ENCODE measurements around the gene DGKQ.

The DGKQ gene

DNA sequence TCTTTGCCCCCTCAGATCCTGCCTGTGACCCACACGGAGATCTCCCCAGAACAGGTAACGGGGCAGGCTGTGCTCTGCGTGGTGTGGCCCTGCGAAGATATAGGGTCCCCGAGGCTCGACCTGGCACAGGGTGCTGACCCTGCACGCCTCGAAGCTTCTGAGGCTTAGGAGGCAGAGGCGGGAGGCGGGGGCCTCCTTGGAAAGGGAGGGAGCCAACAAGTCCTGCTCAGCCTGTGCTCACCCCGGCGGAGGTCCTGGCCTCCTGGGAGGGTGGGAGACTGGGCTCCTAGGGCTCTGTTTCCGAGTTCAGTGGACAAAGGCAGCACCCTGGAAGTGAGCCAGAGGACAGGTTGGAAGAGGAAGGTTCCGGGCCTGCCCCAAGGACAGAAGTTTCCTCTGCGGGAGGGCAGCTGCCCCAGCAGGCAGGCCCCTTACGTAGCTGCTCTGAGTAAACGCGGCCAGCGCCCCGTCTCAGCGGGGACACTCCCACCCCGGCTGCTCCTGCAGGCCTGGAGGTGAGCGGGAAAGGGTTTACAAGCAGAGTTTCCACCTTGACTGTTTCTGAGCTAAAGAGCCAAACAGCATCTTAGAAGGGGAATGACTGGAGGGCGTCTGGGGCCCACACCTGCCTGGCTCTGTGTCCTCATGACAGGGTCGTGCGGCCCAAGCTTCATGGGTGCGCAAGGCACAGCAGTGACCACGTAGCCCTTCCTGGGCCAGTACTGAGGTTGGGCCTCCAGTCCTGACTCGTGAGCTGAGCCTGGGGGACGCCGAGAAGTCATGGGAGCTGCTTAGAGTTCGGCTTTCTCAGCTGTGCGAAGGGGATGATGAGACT, 25.1 kb downstream of the DGKQ start:
- no peak overlapping the region for H2BK5ac ChIP-seq (ENCODE audit: low read depth, low read length, poor library complexity)
- no peak overlapping the region for H3K4me3 ChIP-seq (ENCODE audit: low read depth, low read length)
- WGBS (ENCODE audit: extremely low coverage, insufficient coverage, insufficient read length), result no CpG with 5 or more reads among the region's 33 CpGs
- no peak overlapping the region for H3K9ac ChIP-seq (ENCODE audit: low read length)
- no peak overlapping the region for H3K18ac ChIP-seq (ENCODE audit: low read length)
- no peak overlapping the region for H3K27ac ChIP-seq (ENCODE audit: low read depth, low read length)
- peaks cover 2% of the 10 kb centered on the region for H3K27me3 ChIP-seq (ENCODE audit: insufficient read depth, low read length)
- peaks cover 3 to 9% of the 10 kb centered on the region in 2 experiments for H3K4me1 ChIP-seq (ENCODE audit: control insufficient read depth in 1 of 2, insufficient read depth in 2 of 2, low read length in 2 of 2)
- no peak for DNase-seq
- no peak overlapping the region for H3K23ac ChIP-seq (ENCODE audit: low read length)
- no peak overlapping the region for H4K91ac ChIP-seq (ENCODE audit: low read depth, low read length)
- H3K14ac ChIP-seq (ENCODE audit: low read length), result no peak overlapping the region
- no peaks in the 10 kb centered on the region for H3K79me1 ChIP-seq (ENCODE audit: low read length)
- H3K36me3 ChIP-seq (ENCODE audit: control insufficient read depth in 1 of 2, insufficient read depth in 2 of 2, low read length in 2 of 2), result peaks cover 0 to 1% of the 10 kb centered on the region in 2 experiments
- no peaks in the 10 kb centered on the region for H3K9me3 ChIP-seq (ENCODE audit: insufficient read depth, low read depth, low read length)
- no peak overlapping the region for H2AK5ac ChIP-seq (ENCODE audit: low read length)
- H4K12ac ChIP-seq (ENCODE audit: low read depth, low read length), result peak overlapping the region; percentile 16
- H4K8ac ChIP-seq (ENCODE audit: low read depth, low read length), result no peak overlapping the region
- no peaks in the 10 kb centered on the region for H3K79me2 ChIP-seq (ENCODE audit: control insufficient read depth, insufficient read depth, low read length, poor library complexity)
- H2BK120ac ChIP-seq (ENCODE audit: insufficient read depth, low read length, poor library complexity), result no peak overlapping the region
- no peak overlapping the region for H2BK12ac ChIP-seq (ENCODE audit: low read length)
- H2AFZ ChIP-seq (ENCODE audit: insufficient read depth, low read length, poor library complexity), result no peak overlapping the region
- H3K4ac ChIP-seq (ENCODE audit: low read depth, low read length), result no peak overlapping the region
- no peak overlapping the region for H3K4me2 ChIP-seq (ENCODE audit: low read length)

DNA sequence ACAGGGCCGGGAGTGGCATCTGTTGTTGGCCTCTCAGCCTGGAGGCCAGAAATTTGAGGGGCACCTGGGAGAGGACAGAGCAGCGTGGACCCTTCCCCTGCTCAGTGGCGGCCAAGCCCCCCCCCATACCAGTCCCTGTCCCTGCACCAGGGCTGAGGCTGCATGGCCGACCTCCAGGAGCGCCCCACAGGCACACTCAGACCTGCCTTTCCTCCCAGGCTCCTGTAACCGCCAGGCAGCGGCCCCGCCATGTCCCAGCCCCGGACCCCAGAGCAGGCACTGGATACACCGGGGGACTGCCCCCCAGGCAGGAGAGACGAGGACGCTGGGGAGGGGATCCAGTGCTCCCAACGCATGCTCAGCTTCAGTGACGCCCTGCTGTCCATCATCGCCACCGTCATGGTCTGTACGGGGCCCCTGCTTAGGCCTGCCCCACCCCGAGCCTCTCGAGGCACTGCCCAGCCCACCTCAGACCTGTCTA, 25.8 kb downstream of the DGKQ start:
- H3K9ac ChIP-seq (ENCODE audit: low read length), result no peak overlapping the region

DNA sequence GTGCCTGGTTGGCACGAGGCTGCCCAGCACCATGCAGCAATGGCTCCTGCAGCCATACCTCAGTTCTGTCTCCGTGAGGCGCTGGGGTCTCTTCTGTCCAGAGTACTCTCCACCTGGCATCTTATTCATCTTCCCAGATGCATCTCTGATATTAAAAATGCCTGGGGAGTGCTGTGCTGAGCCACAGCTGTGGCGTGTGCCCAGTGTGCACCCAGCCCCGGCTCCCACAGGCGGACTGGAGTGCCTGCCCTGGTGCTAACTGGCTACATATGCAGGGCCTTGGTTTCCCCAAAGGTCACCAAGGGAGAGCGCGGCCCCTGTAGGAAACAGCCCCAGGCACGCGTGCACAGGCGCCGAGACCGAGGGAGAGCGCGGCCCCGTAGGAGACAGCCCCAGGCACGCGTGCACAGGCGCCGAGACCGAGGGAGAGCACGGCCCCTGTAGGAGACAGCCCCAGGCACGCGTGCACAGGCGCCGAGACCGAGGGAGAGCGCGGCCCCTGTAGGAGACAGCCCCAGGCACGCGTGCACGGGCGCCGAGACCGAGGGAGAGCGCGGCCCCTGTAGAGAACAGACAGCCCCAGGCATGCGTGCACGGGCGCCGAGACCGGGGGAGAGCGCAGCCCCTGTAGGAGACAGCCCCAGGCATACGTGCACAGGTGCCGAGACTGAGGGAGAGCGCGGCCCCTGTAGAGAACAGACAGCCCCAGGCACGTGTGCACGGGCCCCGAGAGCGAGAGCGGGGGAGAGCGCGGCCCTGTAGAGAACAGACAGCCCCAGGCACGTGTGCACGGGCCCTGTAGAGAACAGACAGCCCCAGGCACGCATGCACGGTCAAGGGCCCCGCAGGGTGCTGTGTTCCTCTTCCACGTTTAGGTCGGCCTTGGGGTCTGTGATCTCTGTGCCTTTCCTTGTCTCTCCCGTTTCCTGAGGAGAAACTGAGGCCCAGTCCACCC, 26.6 kb downstream of the DGKQ start:
- peaks cover 3 to 9% of the 10 kb centered on the region in 2 experiments for H3K4me1 ChIP-seq (ENCODE audit: control insufficient read depth in 1 of 2, insufficient read depth in 2 of 2, low read length in 2 of 2)
- no peak overlapping the region for H4K8ac ChIP-seq (ENCODE audit: low read depth, low read length)
- no peak overlapping the region for H2AK5ac ChIP-seq (ENCODE audit: low read length)
- H3K4me2 ChIP-seq (ENCODE audit: low read length), result no peak overlapping the region
- no peak overlapping the region for H2BK5ac ChIP-seq (ENCODE audit: low read depth, low read length, poor library complexity)
- H3K9me3 ChIP-seq (ENCODE audit: insufficient read depth, low read depth, low read length), result no peaks in the 10 kb centered on the region
- no peak overlapping the region for H3K4me3 ChIP-seq (ENCODE audit: low read depth, low read length)
- no peak overlapping the region for H4K12ac ChIP-seq (ENCODE audit: low read depth, low read length)
- no peak for DNase-seq
- H2AFZ ChIP-seq (ENCODE audit: insufficient read depth, low read length, poor library complexity), result no peak overlapping the region
- no peak overlapping the region for H3K18ac ChIP-seq (ENCODE audit: low read length)
- no peak overlapping the region for H3K9ac ChIP-seq (ENCODE audit: low read length)
- no peaks in the 10 kb centered on the region for H3K36me3 ChIP-seq (ENCODE audit: control insufficient read depth in 1 of 2, insufficient read depth in 2 of 2, low read length in 2 of 2)
- no peaks in the 10 kb centered on the region for H3K79me1 ChIP-seq (ENCODE audit: low read length)
- H3K27ac ChIP-seq (ENCODE audit: low read depth, low read length), result no peak overlapping the region
- no peak overlapping the region for H3K4ac ChIP-seq (ENCODE audit: low read depth, low read length)
- WGBS (ENCODE audit: extremely low coverage, insufficient coverage, insufficient read length), result no CpG with 5 or more reads among the region's 62 CpGs
- H2BK12ac ChIP-seq (ENCODE audit: low read length), result no peak overlapping the region
- peaks cover 2% of the 10 kb centered on the region for H3K27me3 ChIP-seq (ENCODE audit: insufficient read depth, low read length)
- no peak overlapping the region for H4K91ac ChIP-seq (ENCODE audit: low read depth, low read length)
- no peak overlapping the region for H2BK120ac ChIP-seq (ENCODE audit: insufficient read depth, low read length, poor library complexity)
- no peaks in the 10 kb centered on the region for H3K79me2 ChIP-seq (ENCODE audit: control insufficient read depth, insufficient read depth, low read length, poor library complexity)
- no peak overlapping the region for H3K14ac ChIP-seq (ENCODE audit: low read length)
- H3K23ac ChIP-seq (ENCODE audit: low read length), result no peak overlapping the region

More for the DNA sequence above, 25.8 kb downstream of the DGKQ start:
- H3K18ac ChIP-seq (ENCODE audit: low read length), result no peak overlapping the region
- H3K27me3 ChIP-seq (ENCODE audit: insufficient read depth, low read length), result peaks cover 2% of the 10 kb centered on the region
- H2BK12ac ChIP-seq (ENCODE audit: low read length), result no peak overlapping the region
- H4K12ac ChIP-seq (ENCODE audit: low read depth, low read length), result no peak overlapping the region
- H3K79me2 ChIP-seq (ENCODE audit: control insufficient read depth, insufficient read depth, low read length, poor library complexity), result no peaks in the 10 kb centered on the region
- H2BK5ac ChIP-seq (ENCODE audit: low read depth, low read length, poor library complexity), result no peak overlapping the region
- peaks cover 3 to 9% of the 10 kb centered on the region in 2 experiments for H3K4me1 ChIP-seq (ENCODE audit: control insufficient read depth in 1 of 2, insufficient read depth in 2 of 2, low read length in 2 of 2)
- H3K4me2 ChIP-seq (ENCODE audit: low read length), result no peak overlapping the region
- H3K14ac ChIP-seq (ENCODE audit: low read length), result no peak overlapping the region
- H3K9me3 ChIP-seq (ENCODE audit: insufficient read depth, low read depth, low read length), result no peaks in the 10 kb centered on the region
- H4K8ac ChIP-seq (ENCODE audit: low read depth, low read length), result no peak overlapping the region
- H3K4me3 ChIP-seq (ENCODE audit: low read depth, low read length), result no peak overlapping the region
- H3K79me1 ChIP-seq (ENCODE audit: low read length), result no peaks in the 10 kb centered on the region
- no peak overlapping the region for H2AK5ac ChIP-seq (ENCODE audit: low read length)
- no CpG with 5 or more reads among the region's 19 CpGs for WGBS (ENCODE audit: extremely low coverage, insufficient coverage, insufficient read length)
- no peak overlapping the region for H4K91ac ChIP-seq (ENCODE audit: low read depth, low read length)
- no peak overlapping the region for H3K23ac ChIP-seq (ENCODE audit: low read length)
- no peak for DNase-seq
- no peak overlapping the region for H2AFZ ChIP-seq (ENCODE audit: insufficient read depth, low read length, poor library complexity)
- no peaks in the 10 kb centered on the region for H3K36me3 ChIP-seq (ENCODE audit: control insufficient read depth in 1 of 2, insufficient read depth in 2 of 2, low read length in 2 of 2)
- no peak overlapping the region for H3K27ac ChIP-seq (ENCODE audit: low read depth, low read length)
- H3K4ac ChIP-seq (ENCODE audit: low read depth, low read length), result no peak overlapping the region
- no peak overlapping the region for H2BK120ac ChIP-seq (ENCODE audit: insufficient read depth, low read length, poor library complexity)

DNA sequence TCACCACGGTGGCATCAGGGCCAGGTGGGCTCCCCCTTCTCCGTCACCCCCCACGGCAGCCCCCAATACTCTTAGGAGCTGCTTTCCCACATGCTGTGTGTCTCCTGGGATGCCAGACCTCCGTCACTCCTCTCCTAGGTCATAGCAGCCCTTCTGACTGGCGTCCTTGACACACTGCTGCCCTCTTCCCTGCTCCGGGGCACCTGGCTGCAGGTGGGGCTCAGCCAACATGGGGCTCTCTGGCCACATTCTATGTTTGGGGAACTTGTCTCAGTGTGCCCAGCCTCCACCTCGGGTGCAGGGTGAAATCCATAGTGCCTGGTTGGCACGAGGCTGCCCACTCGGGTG, 27.3 kb downstream of the DGKQ start:
- no CpG with 5 or more reads among the region's 9 CpGs for WGBS (ENCODE audit: extremely low coverage, insufficient coverage, insufficient read length)
- H4K8ac ChIP-seq (ENCODE audit: low read depth, low read length), result no peak overlapping the region
- no peak overlapping the region for H3K4me3 ChIP-seq (ENCODE audit: low read depth, low read length)
- H3K27ac ChIP-seq (ENCODE audit: low read depth, low read length), result no peak overlapping the region
- H2AK5ac ChIP-seq (ENCODE audit: low read length), result no peak overlapping the region
- no peak overlapping the region for H3K9ac ChIP-seq (ENCODE audit: low read length)
- no peak overlapping the region for H4K12ac ChIP-seq (ENCODE audit: low read depth, low read length)
- peaks cover 0 to 4% of the 10 kb centered on the region in 2 experiments for H3K4me1 ChIP-seq (ENCODE audit: control insufficient read depth in 1 of 2, insufficient read depth in 2 of 2, low read length in 2 of 2)
- no peak overlapping the region for H4K91ac ChIP-seq (ENCODE audit: low read depth, low read length)
- no peak for DNase-seq
- peaks cover 2% of the 10 kb centered on the region for H3K27me3 ChIP-seq (ENCODE audit: insufficient read depth, low read length)
- H3K79me1 ChIP-seq (ENCODE audit: low read length), result no peaks in the 10 kb centered on the region
- H2BK12ac ChIP-seq (ENCODE audit: low read length), result no peak overlapping the region
- no peak overlapping the region for H3K14ac ChIP-seq (ENCODE audit: low read length)
- no peak overlapping the region for H3K23ac ChIP-seq (ENCODE audit: low read length)
- no peaks in the 10 kb centered on the region for H3K9me3 ChIP-seq (ENCODE audit: insufficient read depth, low read depth, low read length)
- no peak overlapping the region for H2AFZ ChIP-seq (ENCODE audit: insufficient read depth, low read length, poor library complexity)
- no peak overlapping the region for H3K18ac ChIP-seq (ENCODE audit: low read length)
- no peak overlapping the region for H2BK120ac ChIP-seq (ENCODE audit: insufficient read depth, low read length, poor library complexity)
- H3K36me3 ChIP-seq (ENCODE audit: control insufficient read depth in 1 of 2, insufficient read depth in 2 of 2, low read length in 2 of 2), result no peaks in the 10 kb centered on the region
- H3K4ac ChIP-seq (ENCODE audit: low read depth, low read length), result no peak overlapping the region
- no peaks in the 10 kb centered on the region for H3K79me2 ChIP-seq (ENCODE audit: control insufficient read depth, insufficient read depth, low read length, poor library complexity)
- no peak overlapping the region for H2BK5ac ChIP-seq (ENCODE audit: low read depth, low read length, poor library complexity)
- H3K4me2 ChIP-seq (ENCODE audit: low read length), result no peak overlapping the region

All from trophoblast cell (in vitro differentiated cells and primary cell).